Measurements from ENCODE around the gene ADGRE1. TPM values are rescaled to one million over a fixed set of nuclear protein-coding genes. Genes with fewer than 3 reads are reported as not detected.

The ADGRE1 gene
- total and polyA plus RNA-seq, 2 of the 4 experiments (the other 2 are of a cell fraction), result not detected

DNA sequence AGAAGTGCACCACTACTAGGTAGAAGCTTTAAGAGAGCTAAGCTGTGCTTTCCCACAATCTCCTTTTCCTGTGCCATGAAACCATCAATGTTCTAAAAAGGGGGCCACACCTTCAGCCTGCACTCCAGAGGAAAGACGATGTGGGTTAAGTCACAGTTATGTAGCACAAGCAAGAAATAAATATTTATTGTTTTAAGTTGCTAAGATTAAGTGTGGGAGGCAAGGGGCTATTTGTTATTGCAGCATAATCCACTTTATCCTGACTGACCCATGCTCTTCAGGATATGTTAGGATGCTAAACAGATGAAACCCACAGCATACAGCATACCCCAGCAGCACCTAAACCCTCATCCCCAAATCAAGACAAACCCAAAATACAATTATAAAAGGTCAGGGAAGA is 69.2 kb downstream of the ADGRE1 start:
- no peak overlapping the region for H4K8ac ChIP-seq (ENCODE audit: low read depth in 2 of 2, low read length in 2 of 2)
- H4K5ac ChIP-seq (ENCODE audit: low read depth, low read length), result no peak overlapping the region
- H3K18ac ChIP-seq (ENCODE audit: low read depth, low read length), result no peak overlapping the region
- CTCF ChIA-PET, result no interaction called here
- H3K36me3 ChIP-seq (ENCODE audit: control insufficient read depth, insufficient read depth, low read length), result no peaks in the 10 kb centered on the region
- DNase-seq, result no peak
- H4K91ac ChIP-seq (ENCODE audit: insufficient read depth, low read depth, low read length), result no peak overlapping the region
- H3K9me3 ChIP-seq (ENCODE audit: control insufficient read depth, insufficient read depth, low read length), result peaks cover 13% of the 10 kb centered on the region; the same call in 1 of the 2 replicates
- no peak overlapping the region for H2BK120ac ChIP-seq (ENCODE audit: low read depth, low read length)
- H2AFZ ChIP-seq (replicated peaks; ENCODE audit: low read length, poor library complexity), result no peak overlapping the region
- no peak overlapping the region for H2BK20ac ChIP-seq (ENCODE audit: low read depth, low read length)
- no peak for ATAC-seq (ENCODE audit: low read depth)
- H3K4ac ChIP-seq (ENCODE audit: low read depth, low read length), result no peak overlapping the region
- no peak overlapping the region for H2BK5ac ChIP-seq (ENCODE audit: low read depth, low read length, poor library complexity, severe bottlenecking)
- POLR2A ChIA-PET (ENCODE audit: unreplicated experiment), result no interaction called here
- TF ChIP-seq CEBPB (IDR thresholded peaks at IDR 0.05; ENCODE audit: low read depth, low read length) (no peak), RAD21 (IDR thresholded peaks at IDR 0.05; ENCODE audit: low read length) (no peak), SMC3 (IDR thresholded peaks at IDR 0.05; ENCODE audit: low read depth, low read length) (no peak), RFX5 (IDR thresholded peaks at IDR 0.05; ENCODE audit: low read depth, low read length) (no peak), MAFK (IDR thresholded peaks at IDR 0.05; ENCODE audit: low read depth, low read length) (no peak), RCOR1 (IDR thresholded peaks at IDR 0.05; ENCODE audit: insufficient replicate concordance, low read length) (no peak), MXI1 (IDR thresholded peaks at IDR 0.05; ENCODE audit: borderline replicate concordance, low read depth, low read length) (no peak), CHD1 (IDR thresholded peaks at IDR 0.05; ENCODE audit: low read depth, low read length) (no peak), CTCF (conservative IDR thresholded peaks at IDR 0.05; ENCODE audit: low read depth, low read length) (no peak), POLR2A (IDR thresholded peaks at IDR 0.05; ENCODE audit: low read depth, low read length) (no peak), MAZ (IDR thresholded peaks at IDR 0.05; ENCODE audit: borderline replicate concordance, low read depth, low read length) (no peak), FOS (IDR thresholded peaks at IDR 0.05; ENCODE audit: low read depth, low read length) (no peak)
- TF ChIP-seq, protein P1, sequence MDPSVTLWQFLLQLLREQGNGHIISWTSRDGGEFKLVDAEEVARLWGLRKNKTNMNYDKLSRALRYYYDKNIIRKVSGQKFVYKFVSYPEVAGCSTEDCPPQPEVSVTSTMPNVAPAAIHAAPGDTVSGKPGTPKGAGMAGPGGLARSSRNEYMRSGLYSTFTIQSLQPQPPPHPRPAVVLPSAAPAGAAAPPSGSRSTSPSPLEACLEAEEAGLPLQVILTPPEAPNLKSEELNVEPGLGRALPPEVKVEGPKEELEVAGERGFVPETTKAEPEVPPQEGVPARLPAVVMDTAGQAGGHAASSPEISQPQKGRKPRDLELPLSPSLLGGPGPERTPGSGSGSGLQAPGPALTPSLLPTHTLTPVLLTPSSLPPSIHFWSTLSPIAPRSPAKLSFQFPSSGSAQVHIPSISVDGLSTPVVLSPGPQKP (IDR thresholded peaks at IDR 0.05; ENCODE audit: borderline replicate concordance, low read depth, low read length), result no peak
- TF ChIP-seq, protein P2, sequence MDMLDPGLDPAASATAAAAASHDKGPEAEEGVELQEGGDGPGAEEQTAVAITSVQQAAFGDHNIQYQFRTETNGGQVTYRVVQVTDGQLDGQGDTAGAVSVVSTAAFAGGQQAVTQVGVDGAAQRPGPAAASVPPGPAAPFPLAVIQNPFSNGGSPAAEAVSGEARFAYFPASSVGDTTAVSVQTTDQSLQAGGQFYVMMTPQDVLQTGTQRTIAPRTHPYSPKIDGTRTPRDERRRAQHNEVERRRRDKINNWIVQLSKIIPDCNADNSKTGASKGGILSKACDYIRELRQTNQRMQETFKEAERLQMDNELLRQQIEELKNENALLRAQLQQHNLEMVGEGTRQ (IDR thresholded peaks at IDR 0.05; ENCODE audit: low read depth, low read length), result no peak
- H3K14ac ChIP-seq (replicated peaks; ENCODE audit: low read depth, low read length), result no peak overlapping the region
- H3K4me3 ChIP-seq (ENCODE audit: insufficient read depth, low read depth, low read length), result no peak overlapping the region
- H3K27me3 ChIP-seq (ENCODE audit: control insufficient read depth, insufficient read depth, low read length), result no peaks in the 10 kb centered on the region
- H3K23ac ChIP-seq (ENCODE audit: low read depth, low read length), result no peak overlapping the region
- no CpG with 5 or more reads among the region's 1 CpG for WGBS, 2 experiments (ENCODE audit: extremely low coverage in 2 of 2, insufficient read length in 1 of 2)
- no peak overlapping the region for H2AK9ac ChIP-seq (replicated peaks; ENCODE audit: low read depth, low read length, poor library complexity)
- no peak overlapping the region for H3K56ac ChIP-seq (ENCODE audit: extremely low read depth, insufficient read depth, low read length)
- H3K9me1 ChIP-seq (ENCODE audit: insufficient read depth, low read length), result no peaks in the 10 kb centered on the region
- no peaks in the 10 kb centered on the region for H4K20me1 ChIP-seq (ENCODE audit: insufficient read depth, low read length)
- no peaks in the 10 kb centered on the region for H3K4me1 ChIP-seq (ENCODE audit: control insufficient read depth, insufficient read depth, low read length)
- no peaks in the 10 kb centered on the region for H3K79me1 ChIP-seq (ENCODE audit: low read depth in 1 of 2, low read length in 2 of 2)
- BruUV-seq (replicated peaks), result no TSS peak
- H2AK5ac ChIP-seq (ENCODE audit: low read depth, low read length), result no peak overlapping the region
- intact Hi-C loops (cut with micrococcal nuclease), result no loop called here
- H3K9ac ChIP-seq (ENCODE audit: low read depth, low read length), result no peak overlapping the region
- no peak overlapping the region for H3K4me2 ChIP-seq (ENCODE audit: low read depth, low read length)
- H2BK15ac ChIP-seq (ENCODE audit: low read depth, low read length), result no peak overlapping the region
- H3K27ac ChIP-seq (ENCODE audit: insufficient read depth, low read length), result no peak overlapping the region
- in situ Hi-C loops (cut with MboI; ENCODE audit: low sequenced_read_pairs), result no loop called here
- dilution Hi-C loops (cut with HindIII; ENCODE audit: low sequenced_read_pairs, unreplicated experiment), result no loop called here
